Fibroblast of lung (primary cell): Measurements from ENCODE around the gene CPNE4. TPM values are rescaled to one million over a fixed set of nuclear protein-coding genes. Genes with fewer than 3 reads are reported as not detected.

Source experiments
- DNase-seq, 2 donors: peaks; one replicate each; pipeline versions ENCODE4 v3.0.0 to v3.0.0-alpha.2; 2010; ENCODE audit warnings: low read depth in 2 of 2
- H2AFZ ChIP-seq: 2 replicates; pipeline ENCODE4 v1.5.1; 2012; ENCODE audit warnings: low read length, control low read depth, inconsistent platforms
- H3K27ac ChIP-seq: 2 replicates; pipeline ENCODE4 v1.5.1; 2011; ENCODE audit warnings: low read length, control low read depth; ENCODE audit not compliant: insufficient read depth
- H3K27me3 ChIP-seq: 2 replicates; pipeline ENCODE4 v1.5.1; 2011; ENCODE audit warnings: mild to moderate bottlenecking, low read length; ENCODE audit not compliant: control insufficient read depth, insufficient read depth
- H3K36me3 ChIP-seq: 2 replicates; pipeline ENCODE4 v1.5.1; 2011; ENCODE audit warnings: low read length; ENCODE audit not compliant: control insufficient read depth, insufficient read depth
- H3K4me1 ChIP-seq: 2 replicates; pipeline ENCODE4 v1.5.1; 2011; ENCODE audit warnings: low read length; ENCODE audit not compliant: control insufficient read depth, insufficient read depth; ENCODE audit errors: extremely low read depth
- H3K4me2 ChIP-seq: 2 replicates; pipeline ENCODE4 v1.5.1; 2011; ENCODE audit warnings: low read length, control low read depth; ENCODE audit not compliant: insufficient read depth; ENCODE audit errors: extremely low read depth
- H3K4me3 ChIP-seq, 4 experiments: fragments of 200-600 bp in 1 of 4; sonication (generic) in 1 of 4; replicated peaks in 1 of 4; 2 replicates each; pipeline ENCODE4 v1.5.1; 2011 to 2016; ENCODE audit warnings: low read length in 4 of 4, low read depth in 3 of 4, mild to moderate bottlenecking in 3 of 4, control low read depth in 2 of 4, inconsistent platforms in 1 of 4, mixed read lengths in 1 of 4; ENCODE audit not compliant: insufficient read depth in 1 of 4; ENCODE audit errors: control extremely low read depth in 1 of 4
- H3K79me2 ChIP-seq: 2 replicates; pipeline ENCODE4 v1.5.1; 2012; ENCODE audit warnings: mild to moderate bottlenecking, low read length, inconsistent platforms; ENCODE audit not compliant: control insufficient read depth, insufficient read depth
- H3K9ac ChIP-seq: 2 replicates; pipeline ENCODE4 v1.5.1; 2011; ENCODE audit warnings: mild to moderate bottlenecking, low read length, control low read depth; ENCODE audit not compliant: insufficient read depth
- H3K9me3 ChIP-seq: 2 replicates; pipeline ENCODE4 v1.5.1; 2012; ENCODE audit warnings: low read depth, low read length; ENCODE audit not compliant: control insufficient read depth, insufficient read depth
- H4K20me1 ChIP-seq: 2 replicates; pipeline ENCODE4 v1.5.1; 2011; ENCODE audit warnings: low read length; ENCODE audit not compliant: control insufficient read depth, insufficient read depth; ENCODE audit errors: extremely low read depth
- EZH2 ChIP-seq: IDR thresholded peaks from 2 replicates; pipeline ENCODE4 v1.5.1; 2012; ENCODE audit warnings: low read length, control low read depth, mild to moderate bottlenecking; ENCODE audit errors: missing control alignments
- polyA plus RNA-seq, 2 donors: library from polyadenylated mRNA; depleted of rRNA in 1 of 2; stranded (reverse) in 1 of 2; unstranded in 1 of 2; fragments of >200 nt; gene quantifications; 2 replicates each; pipeline ENCODE4 v1.2.1, GENCODE V29; 2011 to 2012; ENCODE audit warnings: missing spikeins in 1 of 2
- total RNA-seq: library from RNA; depleted of rRNA; stranded (reverse); fragments of >200 nt; gene quantifications from 2 replicates; pipeline ENCODE4 v1.2.1, GENCODE V29; 2014
- TF ChIP-seq, protein P1 (sequence below), 2 donors: IDR thresholded peaks in 1 of 2; conservative IDR thresholded peaks in 1 of 2; 1 replicate in 1 of 2; 2 replicates in 1 of 2; pipeline ENCODE4 v1.5.1; 2011 to 2012; ENCODE audit warnings: low read length in 2 of 2, control low read depth in 1 of 2, inconsistent platforms in 1 of 2, low read depth in 1 of 2, mild to moderate bottlenecking in 1 of 2

Gene CPNE4
- total and polyA plus RNA-seq, 2 donors (not counting 1 experiment from before 2014, with no cell fraction given) = 0.17 TPM; not detected in 1

DNA sequence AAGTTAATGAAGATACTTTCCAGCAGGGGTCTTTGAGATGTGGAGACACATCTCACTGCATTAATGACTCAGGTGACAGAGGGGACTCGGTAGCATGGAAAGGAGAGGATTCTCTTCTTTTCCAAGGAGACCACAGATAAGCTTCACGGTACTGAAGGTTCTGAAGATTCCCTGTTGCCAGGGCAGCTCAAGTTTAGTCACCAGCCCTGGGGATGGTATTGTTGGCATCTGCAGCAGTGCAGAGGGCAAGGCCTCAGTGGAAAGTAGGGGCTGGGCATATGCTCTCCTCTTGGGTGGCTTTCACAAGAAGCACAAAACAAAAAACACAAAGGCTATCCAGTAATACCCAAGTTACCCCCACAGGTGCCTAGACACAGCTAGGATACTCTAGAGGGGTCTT is 494.0 kb downstream of the CPNE4 start:
- H3K9ac ChIP-seq = no peak overlapping the region
- H2AFZ ChIP-seq = no peak overlapping the region
- no peaks in the 10 kb centered on the region for H3K79me2 ChIP-seq
- H3K36me3 ChIP-seq = no peaks in the 10 kb centered on the region
- no peak for TF ChIP-seq EZH2
- TF ChIP-seq, protein P1, sequence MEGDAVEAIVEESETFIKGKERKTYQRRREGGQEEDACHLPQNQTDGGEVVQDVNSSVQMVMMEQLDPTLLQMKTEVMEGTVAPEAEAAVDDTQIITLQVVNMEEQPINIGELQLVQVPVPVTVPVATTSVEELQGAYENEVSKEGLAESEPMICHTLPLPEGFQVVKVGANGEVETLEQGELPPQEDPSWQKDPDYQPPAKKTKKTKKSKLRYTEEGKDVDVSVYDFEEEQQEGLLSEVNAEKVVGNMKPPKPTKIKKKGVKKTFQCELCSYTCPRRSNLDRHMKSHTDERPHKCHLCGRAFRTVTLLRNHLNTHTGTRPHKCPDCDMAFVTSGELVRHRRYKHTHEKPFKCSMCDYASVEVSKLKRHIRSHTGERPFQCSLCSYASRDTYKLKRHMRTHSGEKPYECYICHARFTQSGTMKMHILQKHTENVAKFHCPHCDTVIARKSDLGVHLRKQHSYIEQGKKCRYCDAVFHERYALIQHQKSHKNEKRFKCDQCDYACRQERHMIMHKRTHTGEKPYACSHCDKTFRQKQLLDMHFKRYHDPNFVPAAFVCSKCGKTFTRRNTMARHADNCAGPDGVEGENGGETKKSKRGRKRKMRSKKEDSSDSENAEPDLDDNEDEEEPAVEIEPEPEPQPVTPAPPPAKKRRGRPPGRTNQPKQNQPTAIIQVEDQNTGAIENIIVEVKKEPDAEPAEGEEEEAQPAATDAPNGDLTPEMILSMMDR (conservative IDR thresholded peaks at IDR 0.05 in 1 of 2, IDR thresholded peaks at IDR 0.05 in 1 of 2; ENCODE audit: low read depth in 1 of 2, low read length in 2 of 2) = no peak
- no peak overlapping the region for H3K4me2 ChIP-seq
- peaks cover 4% of the 10 kb centered on the region for H3K4me1 ChIP-seq
- H3K27ac ChIP-seq = no peak overlapping the region
- no peak overlapping the region for H3K4me3 ChIP-seq
- no peaks in the 10 kb centered on the region for H3K27me3 ChIP-seq
- H4K20me1 ChIP-seq = no peaks in the 10 kb centered on the region
- DNase-seq = no peak
- no peaks in the 10 kb centered on the region for H3K9me3 ChIP-seq

DNA sequence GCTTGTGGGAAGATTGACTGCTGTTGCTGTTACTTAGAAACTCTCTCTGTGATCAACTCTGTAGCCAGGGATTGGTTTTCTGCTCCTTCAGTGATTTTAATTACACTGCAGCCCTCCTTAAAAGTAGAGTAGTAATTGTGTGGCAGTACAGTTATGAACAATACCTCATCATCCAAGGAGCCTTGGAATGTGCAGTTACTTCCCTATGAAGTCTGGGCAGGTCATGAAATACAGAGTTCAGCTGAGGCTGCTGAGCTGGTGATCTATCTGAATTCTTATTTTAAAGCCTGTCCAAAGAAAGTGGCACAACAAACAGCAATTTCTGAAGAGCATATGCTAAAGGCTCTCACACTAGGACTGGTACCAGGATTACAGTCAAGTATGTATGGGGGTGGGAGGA is 494.7 kb downstream of the CPNE4 start:
- Histone ChIP-seq H3K27me3 (no peaks in the 10 kb centered on the region), H4K20me1 (no peaks in the 10 kb centered on the region), H3K36me3 (no peaks in the 10 kb centered on the region), H3K9me3 (no peaks in the 10 kb centered on the region), H3K4me3 (no peak overlapping the region), H3K27ac (no peak overlapping the region), H2AFZ (no peak overlapping the region), H3K4me2 (no peak overlapping the region), H3K4me1 (peaks cover 4% of the 10 kb centered on the region), H3K9ac (no peak overlapping the region), H3K79me2 (no peaks in the 10 kb centered on the region)
- DNase-seq = peak in 1 of 2 donors; percentile 41
- no peak for TF ChIP-seq EZH2
- TF ChIP-seq, protein P1 (conservative IDR thresholded peaks at IDR 0.05 in 1 of 2, IDR thresholded peaks at IDR 0.05 in 1 of 2; ENCODE audit: low read depth in 1 of 2, low read length in 2 of 2) = no peak

DNA sequence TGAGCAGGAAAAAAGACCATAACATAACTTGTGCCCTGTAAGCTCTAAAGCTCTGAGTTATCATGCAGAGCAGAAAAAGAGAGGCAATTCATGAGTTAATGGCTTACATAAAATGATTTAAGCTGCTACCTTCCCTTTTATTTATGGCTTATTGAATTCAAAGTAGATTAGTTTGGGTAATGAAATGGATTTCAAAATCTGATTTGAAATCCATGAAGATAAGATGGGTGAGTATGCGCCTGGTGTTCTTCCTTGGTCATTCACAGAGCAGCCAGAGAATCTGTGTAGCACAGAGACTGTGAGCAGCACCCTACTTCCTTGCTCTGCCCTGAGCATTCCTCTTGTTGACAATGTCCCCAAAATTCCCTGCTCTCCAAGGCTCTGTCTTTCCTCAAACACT is 495.8 kb downstream of the CPNE4 start:
- no peak for DNase-seq
- Histone ChIP-seq H3K4me1 (peaks cover under 1% of the 10 kb centered on the region), H3K79me2 (no peaks in the 10 kb centered on the region), H2AFZ (no peak overlapping the region), H3K9me3 (no peaks in the 10 kb centered on the region), H3K27ac (no peak overlapping the region), H3K4me2 (no peak overlapping the region), H3K9ac (no peak overlapping the region), H4K20me1 (no peaks in the 10 kb centered on the region), H3K36me3 (no peaks in the 10 kb centered on the region), H3K4me3 (no peak overlapping the region), H3K27me3 (no peaks in the 10 kb centered on the region)
- TF ChIP-seq EZH2 = no peak
- TF ChIP-seq, protein P1 (conservative IDR thresholded peaks at IDR 0.05 in 1 of 2, IDR thresholded peaks at IDR 0.05 in 1 of 2; ENCODE audit: low read depth in 1 of 2, low read length in 2 of 2) = no peak
